Esophagus squamous epithelium (tissue), 4 donors: Measurements from ENCODE around the gene NOC4L.

Source experiments
- POLR2A ChIP-seq, 4 donors: fragments of 450-650 bp; IDR thresholded peaks; one replicate each; pipeline ENCODE4 v1.6.1; 2017; ENCODE audit warnings: antibody characterized with exemption in 4 of 4, mild to moderate bottlenecking in 4 of 4, moderate library complexity in 3 of 4
- TF ChIP-seq, protein P1 (sequence below), 6 experiments: fragments of 450-650 bp in 4 of 6; fragments of 200-600 bp in 2 of 6; sonication (generic) in 2 of 6; IDR thresholded peaks; one replicate each; pipeline ENCODE4 v1.5.1; 2016 to 2019; ENCODE audit warnings: antibody characterized with exemption in 6 of 6, mild to moderate bottlenecking in 4 of 6, moderate library complexity in 4 of 6

DNA sequence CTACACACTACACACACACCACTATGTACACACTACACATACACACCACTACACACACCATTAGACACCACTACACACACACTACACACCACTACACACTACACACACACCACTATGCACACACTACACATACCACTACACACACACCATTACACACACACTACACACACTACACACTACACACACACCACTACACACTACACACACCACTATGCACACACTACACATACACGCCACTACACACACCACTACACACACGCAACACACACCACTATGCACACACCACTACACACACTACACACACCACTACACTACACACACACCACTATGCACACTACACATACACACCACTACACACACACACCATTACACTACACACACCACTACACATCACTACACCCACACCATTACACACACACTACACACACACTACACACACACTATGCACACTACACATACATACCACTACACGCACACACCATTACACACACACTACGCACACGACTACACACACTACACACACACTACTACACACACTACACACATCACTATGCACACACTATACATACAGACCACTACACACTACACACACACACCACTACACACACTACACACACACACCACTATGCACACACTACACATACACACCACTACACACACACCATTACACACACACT lies 13.6 kb downstream of the NOC4L start:
- TF ChIP-seq, protein P1, sequence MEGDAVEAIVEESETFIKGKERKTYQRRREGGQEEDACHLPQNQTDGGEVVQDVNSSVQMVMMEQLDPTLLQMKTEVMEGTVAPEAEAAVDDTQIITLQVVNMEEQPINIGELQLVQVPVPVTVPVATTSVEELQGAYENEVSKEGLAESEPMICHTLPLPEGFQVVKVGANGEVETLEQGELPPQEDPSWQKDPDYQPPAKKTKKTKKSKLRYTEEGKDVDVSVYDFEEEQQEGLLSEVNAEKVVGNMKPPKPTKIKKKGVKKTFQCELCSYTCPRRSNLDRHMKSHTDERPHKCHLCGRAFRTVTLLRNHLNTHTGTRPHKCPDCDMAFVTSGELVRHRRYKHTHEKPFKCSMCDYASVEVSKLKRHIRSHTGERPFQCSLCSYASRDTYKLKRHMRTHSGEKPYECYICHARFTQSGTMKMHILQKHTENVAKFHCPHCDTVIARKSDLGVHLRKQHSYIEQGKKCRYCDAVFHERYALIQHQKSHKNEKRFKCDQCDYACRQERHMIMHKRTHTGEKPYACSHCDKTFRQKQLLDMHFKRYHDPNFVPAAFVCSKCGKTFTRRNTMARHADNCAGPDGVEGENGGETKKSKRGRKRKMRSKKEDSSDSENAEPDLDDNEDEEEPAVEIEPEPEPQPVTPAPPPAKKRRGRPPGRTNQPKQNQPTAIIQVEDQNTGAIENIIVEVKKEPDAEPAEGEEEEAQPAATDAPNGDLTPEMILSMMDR (IDR thresholded peaks at IDR 0.05): no peak
- TF ChIP-seq POLR2A (IDR thresholded peaks at IDR 0.05): no peak
